Peyer's patch (tissue), 4 donors: ENCODE data around the gene AFF2. TPM values are rescaled to one million over a fixed set of nuclear protein-coding genes. Genes with fewer than 3 reads are reported as not detected.

ENCODE experiments used
- DNase-seq, 3 donors: peaks; one replicate each; pipeline ENCODE4 v3.0.0-alpha.2; 2017 to 2019
- H3K27ac ChIP-seq, 4 donors: fragments of 200-600 bp; sonication (generic); one replicate each; pipeline ENCODE4 v1.5.1; 2016 to 2019
- H3K27me3 ChIP-seq, 2 donors: fragments of 200-600 bp; sonication (generic); one replicate each; pipeline ENCODE4 v1.5.1; 2019
- H3K36me3 ChIP-seq, 3 donors: fragments of 200-600 bp; sonication (generic); one replicate each; pipeline ENCODE4 v1.5.1; 2016 to 2019
- H3K4me1 ChIP-seq, 4 donors: fragments of 200-600 bp; sonication (generic); one replicate each; pipeline ENCODE4 v1.5.1; 2016 to 2019
- H3K4me3 ChIP-seq, 4 donors: fragments of 200-600 bp; sonication (generic); 1 replicate in 3 of 4; 2 replicates in 1 of 4; pipeline ENCODE4 v1.5.1; 2016 to 2019; ENCODE audit warnings: mild to moderate bottlenecking in 1 of 4
- H3K9me3 ChIP-seq, 4 donors: fragments of 200-600 bp; sonication (generic); one replicate each; pipeline ENCODE4 v1.5.1; 2016 to 2019; ENCODE audit warnings: mild to moderate bottlenecking in 1 of 4
- CTCF ChIP-seq, 6 experiments: fragments of 450-650 bp in 4 of 6; fragments of 200-600 bp in 2 of 6; sonication (generic) in 1 of 6; IDR thresholded peaks; one replicate each; pipeline ENCODE4 v1.5.1; 2017 to 2019; ENCODE audit warnings: antibody characterized with exemption in 6 of 6, mild to moderate bottlenecking in 3 of 6, moderate library complexity in 1 of 6
- POLR2A ChIP-seq, 2 donors: fragments of 450-650 bp; IDR thresholded peaks; one replicate each; pipeline ENCODE4 v1.5.1; 2017; ENCODE audit warnings: antibody characterized with exemption in 2 of 2, mild to moderate bottlenecking in 2 of 2, moderate library complexity in 2 of 2
- total RNA-seq, 4 donors: library from RNA; depleted of rRNA; stranded (reverse); fragments of >200 nt; gene quantifications; one replicate each; pipeline ENCODE4 v1.1.0, GENCODE V29; 2016

Gene AFF2
- total RNA-seq, 4 donors from 2014 or later = 0.18 to 2.5 (median 1.9) TPM; not detected in 1

- no peaks in the 10 kb centered on the region for H3K36me3 ChIP-seq
- H3K4me3 ChIP-seq = no peak overlapping the region
- no peaks in the 10 kb centered on the region for H3K27me3 ChIP-seq
- no peak overlapping the region for H3K27ac ChIP-seq
- TF ChIP-seq CTCF (IDR thresholded peaks at IDR 0.05) = no peak
- TF ChIP-seq POLR2A (IDR thresholded peaks at IDR 0.05) = no peak
- DNase-seq = no peak
- no peaks in the 10 kb centered on the region for H3K9me3 ChIP-seq
- H3K4me1 ChIP-seq = no peaks in the 10 kb centered on the region
Measured at GRCh38 chrX:148618470-148619445, 118.3 kb downstream of the AFF2 start.

- DNase-seq = no peak
- Histone ChIP-seq H3K36me3 (no peaks in the 10 kb centered on the region), H3K4me1 (no peaks in the 10 kb centered on the region), H3K4me3 (no peak overlapping the region), H3K9me3 (no peaks in the 10 kb centered on the region), H3K27me3 (no peaks in the 10 kb centered on the region), H3K27ac (no peak overlapping the region)
- TF ChIP-seq POLR2A (IDR thresholded peaks at IDR 0.05) (no peak), CTCF (IDR thresholded peaks at IDR 0.05) (no peak)
Measured at GRCh38 chrX:148620023-148620422, 119.6 kb downstream of the AFF2 start.

GRCh38 chrX:148624951-148625474 is 124.6 kb downstream of the AFF2 start:
- Histone ChIP-seq H3K4me1 (no peaks in the 10 kb centered on the region), H3K36me3 (no peaks in the 10 kb centered on the region), H3K27me3 (no peaks in the 10 kb centered on the region), H3K4me3 (no peak overlapping the region), H3K9me3 (no peaks in the 10 kb centered on the region), H3K27ac (no peak overlapping the region)
- no peak for TF ChIP-seq CTCF (IDR thresholded peaks at IDR 0.05)
- no peak for TF ChIP-seq POLR2A (IDR thresholded peaks at IDR 0.05)
- no peak for DNase-seq

- no peak overlapping the region for H3K4me3 ChIP-seq
- no peaks in the 10 kb centered on the region for H3K27me3 ChIP-seq
- H3K4me1 ChIP-seq = no peaks in the 10 kb centered on the region
- H3K27ac ChIP-seq = no peak overlapping the region
- TF ChIP-seq POLR2A (IDR thresholded peaks at IDR 0.05) (no peak), CTCF (IDR thresholded peaks at IDR 0.05) (no peak)
- H3K9me3 ChIP-seq = no peaks in the 10 kb centered on the region
- H3K36me3 ChIP-seq = no peaks in the 10 kb centered on the region
- DNase-seq = no peak
Measured at GRCh38 chrX:148628621-148629020, 128.2 kb downstream of the AFF2 start.

- Histone ChIP-seq H3K27ac (no peak overlapping the region), H3K27me3 (no peaks in the 10 kb centered on the region), H3K36me3 (no peaks in the 10 kb centered on the region), H3K4me3 (no peak overlapping the region), H3K9me3 (no peaks in the 10 kb centered on the region), H3K4me1 (no peaks in the 10 kb centered on the region)
- TF ChIP-seq POLR2A (IDR thresholded peaks at IDR 0.05) (no peak), CTCF (IDR thresholded peaks at IDR 0.05) (no peak)
- DNase-seq = no peak
Measured at GRCh38 chrX:148629434-148629833, 129.0 kb downstream of the AFF2 start.
